ENCODE results near the gene TMEM170A.
"Not testable (repeated sequence)": the region's sequence is repeated elsewhere in the genome, so short reads cannot be mapped to it uniquely, and the experiment has no call there.

The TMEM170A gene

DNA sequence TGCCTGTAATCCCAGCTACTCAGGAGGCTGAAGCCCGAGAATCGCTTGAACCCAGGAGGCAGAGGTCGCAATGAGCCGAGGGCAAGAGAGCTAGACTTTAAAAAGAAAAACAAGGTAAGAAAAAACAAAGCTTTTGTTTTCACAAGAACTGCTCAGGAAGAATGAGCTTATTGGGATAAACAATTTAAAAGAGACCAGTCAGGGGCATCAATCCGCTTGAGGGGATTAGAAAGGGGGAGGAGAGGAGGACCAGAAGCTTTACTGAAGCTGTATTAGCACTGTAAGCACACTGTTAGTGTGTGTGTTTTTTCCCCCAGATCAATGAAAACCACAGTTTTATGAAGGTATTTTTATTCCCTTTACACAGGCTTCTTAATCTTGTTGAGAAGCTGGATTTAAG is 8.8 kb downstream of the TMEM170A start:
- DNase-seq (ENCODE audit: low read depth, low spot score): peak; percentile 16

DNA sequence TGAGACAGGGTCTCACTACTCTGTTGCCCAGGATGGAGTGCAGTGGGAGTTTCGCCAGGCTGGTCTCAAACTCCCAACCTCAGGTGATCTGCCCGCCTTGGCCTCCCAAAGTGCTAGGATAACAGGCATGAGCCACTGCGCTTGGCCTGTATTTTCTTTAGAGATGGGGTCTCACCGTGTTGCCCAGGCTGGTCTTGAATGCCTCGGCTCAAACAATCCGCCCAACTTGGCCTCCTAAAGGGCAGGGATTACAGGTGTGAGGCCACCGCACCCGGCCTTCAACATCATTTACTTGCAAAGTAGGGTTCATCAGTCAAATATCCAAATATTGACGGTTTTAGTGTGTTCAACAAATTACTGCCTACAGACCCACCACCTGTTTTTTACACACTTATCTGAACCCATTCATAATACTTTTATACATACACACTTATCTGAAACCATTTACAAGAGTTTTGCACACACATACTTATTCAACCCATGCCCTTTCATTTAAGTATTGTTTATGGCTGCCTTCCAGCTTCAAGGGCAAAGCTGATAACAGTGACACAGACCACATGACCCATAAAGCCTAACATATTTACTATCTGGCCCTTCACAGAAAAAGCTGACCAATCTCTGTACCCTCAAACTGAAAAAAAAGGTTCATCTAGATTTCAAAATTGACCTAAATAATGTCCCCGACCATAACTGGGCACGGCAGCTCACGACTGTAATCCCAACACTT is 11.9 kb downstream of the TMEM170A start:
- no peak for DNase-seq (ENCODE audit: low read depth, low spot score)

DNA sequence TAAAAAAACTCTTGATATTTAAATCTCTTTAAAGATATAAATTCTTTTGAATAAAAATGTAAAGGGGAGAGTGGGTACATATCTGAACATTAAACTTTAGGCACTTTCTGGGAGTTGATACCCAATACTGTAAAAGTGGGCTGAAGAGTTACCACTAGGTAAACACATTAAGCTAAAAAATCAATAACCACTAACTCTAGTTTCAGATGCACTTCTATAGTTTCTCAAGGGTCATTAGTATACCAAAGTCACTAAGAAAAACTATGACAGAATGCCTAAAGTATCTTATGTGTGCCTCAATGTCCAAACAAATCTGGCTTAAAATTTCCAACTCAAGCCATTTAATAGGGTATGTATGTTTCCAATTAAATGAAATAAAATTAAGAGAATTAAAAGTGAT is 18.1 kb downstream of the TMEM170A start:
- no peak for DNase-seq (ENCODE audit: low read depth, low spot score)

DNA sequence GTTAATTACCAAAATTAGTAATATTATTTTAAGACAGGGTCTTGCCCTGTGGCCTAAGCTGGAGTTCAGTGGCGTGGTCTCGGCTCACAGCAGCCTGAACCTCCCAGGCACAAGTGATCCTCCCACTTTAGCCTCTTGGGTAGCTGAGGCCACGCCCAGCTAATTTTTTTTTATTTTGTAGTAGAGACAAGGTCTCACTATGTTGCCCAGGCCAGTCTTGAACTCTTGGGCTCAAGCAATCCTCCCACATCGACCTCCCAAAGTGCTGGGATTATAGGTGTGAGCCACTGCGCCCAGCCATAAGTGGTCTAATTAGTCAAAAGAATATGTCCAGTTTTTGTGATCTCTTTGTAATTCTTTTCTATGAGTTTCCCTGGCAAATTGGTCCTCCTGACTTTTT is 19.2 kb downstream of the TMEM170A start:
- DNase-seq (ENCODE audit: low read depth, low spot score): no peak

DNA sequence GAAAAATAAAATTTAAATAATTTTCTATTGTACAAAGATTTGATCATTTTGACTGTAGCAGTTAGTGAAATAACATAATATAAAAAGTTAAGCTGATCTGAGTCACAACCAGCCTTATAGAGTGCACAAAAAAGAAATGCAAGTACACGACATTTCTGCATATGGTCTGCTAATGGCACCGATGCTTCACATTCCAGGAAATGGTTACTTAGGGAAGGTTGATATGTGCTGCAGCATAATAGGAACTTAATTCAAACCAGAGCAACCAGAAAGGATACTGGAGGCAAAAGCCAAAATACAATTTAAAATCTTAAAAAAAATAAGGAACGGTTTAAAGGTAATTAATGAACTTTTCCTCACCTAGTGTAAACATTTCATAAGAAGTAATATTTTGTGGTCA is 21.2 kb downstream of the TMEM170A start:
- DNase-seq (ENCODE audit: low read depth, low spot score): no peak

DNA sequence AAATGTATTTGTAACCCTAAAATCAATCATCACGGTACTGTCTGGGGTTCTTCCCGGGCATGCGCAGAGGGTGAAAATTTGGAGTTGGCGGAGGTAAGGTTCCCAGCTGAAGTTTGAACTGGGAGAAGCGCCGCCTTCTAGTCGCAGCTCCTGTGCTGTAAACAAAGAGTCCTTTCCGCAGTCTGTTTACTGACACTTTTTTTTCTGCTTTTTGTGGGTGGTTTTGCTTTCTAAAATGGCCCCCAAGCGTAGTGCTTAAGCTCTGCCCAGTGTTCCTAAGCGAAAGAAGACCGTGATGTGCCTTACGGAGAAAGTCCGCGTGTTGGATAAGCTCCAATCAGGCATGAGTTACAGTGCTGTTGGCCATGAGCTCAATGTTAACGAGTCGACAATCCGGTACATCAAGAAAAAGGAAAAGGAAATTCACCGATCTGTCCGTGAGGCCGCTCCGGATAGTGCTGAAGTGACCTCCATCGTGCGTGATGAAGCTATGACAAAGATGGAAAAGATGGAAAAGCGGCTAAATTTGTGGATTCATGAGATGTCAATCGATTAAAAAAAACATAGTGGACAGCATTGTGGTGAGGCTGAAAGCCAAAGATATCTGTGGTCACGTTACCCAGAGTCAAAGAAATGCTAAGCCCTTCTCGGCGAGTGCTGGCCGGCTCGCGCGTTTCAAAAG is 30.6 kb downstream of the TMEM170A start:
- DNase-seq (ENCODE audit: low read depth, low spot score): peak; percentile 91

DNA sequence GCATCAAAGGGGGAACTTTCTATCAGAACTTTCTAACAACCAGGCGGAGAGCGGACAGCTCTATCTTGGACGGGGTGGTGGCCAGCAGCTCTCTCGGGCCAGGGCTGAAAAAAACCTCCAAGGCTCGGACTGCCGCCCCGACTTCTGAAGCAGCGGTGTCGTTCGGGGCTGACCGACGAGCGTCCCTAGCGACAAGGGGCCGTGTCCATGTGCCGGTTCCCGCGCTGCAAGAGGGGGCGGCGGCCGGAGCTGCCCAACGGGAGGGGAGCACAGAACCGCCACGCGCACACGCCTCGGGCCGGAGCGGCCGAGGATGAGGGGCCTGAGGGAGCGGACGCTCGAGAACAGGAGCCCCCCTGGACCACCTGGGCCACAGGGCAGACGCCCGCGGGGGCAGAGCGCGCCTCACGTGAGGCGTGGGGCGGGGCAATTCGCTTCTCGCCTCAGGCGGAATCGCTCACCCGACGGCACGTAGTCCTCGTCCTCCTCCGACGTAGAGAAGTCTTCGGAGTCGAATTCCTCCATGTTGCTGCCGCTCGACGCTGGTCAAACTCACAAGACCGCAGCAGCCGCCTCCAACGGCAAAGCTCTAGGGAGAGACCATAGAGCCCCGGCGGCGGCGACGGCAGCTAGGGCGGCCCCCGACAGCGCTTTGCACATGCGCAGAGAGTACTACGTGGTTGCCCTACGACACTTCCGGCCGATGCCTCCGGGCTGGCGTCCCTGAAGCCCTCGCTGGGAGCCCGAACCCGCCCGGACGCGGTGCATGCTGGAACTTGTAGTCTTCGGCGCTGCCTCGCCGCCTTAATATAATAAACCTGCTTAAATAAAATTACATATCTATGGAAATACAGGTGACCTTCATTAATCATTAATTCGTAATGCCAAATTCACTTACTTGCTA is 31.4 kb downstream of the TMEM170A start, which contains the start of gene CFDP1:
TSS of gene CFDP1 (minus strand) at position 676 of the 904 bp plus-strand sequence. CDS start at position 525, 151 bp downstream.
- DNase-seq (ENCODE audit: low read depth, low spot score): peak; percentile 97

DNA sequence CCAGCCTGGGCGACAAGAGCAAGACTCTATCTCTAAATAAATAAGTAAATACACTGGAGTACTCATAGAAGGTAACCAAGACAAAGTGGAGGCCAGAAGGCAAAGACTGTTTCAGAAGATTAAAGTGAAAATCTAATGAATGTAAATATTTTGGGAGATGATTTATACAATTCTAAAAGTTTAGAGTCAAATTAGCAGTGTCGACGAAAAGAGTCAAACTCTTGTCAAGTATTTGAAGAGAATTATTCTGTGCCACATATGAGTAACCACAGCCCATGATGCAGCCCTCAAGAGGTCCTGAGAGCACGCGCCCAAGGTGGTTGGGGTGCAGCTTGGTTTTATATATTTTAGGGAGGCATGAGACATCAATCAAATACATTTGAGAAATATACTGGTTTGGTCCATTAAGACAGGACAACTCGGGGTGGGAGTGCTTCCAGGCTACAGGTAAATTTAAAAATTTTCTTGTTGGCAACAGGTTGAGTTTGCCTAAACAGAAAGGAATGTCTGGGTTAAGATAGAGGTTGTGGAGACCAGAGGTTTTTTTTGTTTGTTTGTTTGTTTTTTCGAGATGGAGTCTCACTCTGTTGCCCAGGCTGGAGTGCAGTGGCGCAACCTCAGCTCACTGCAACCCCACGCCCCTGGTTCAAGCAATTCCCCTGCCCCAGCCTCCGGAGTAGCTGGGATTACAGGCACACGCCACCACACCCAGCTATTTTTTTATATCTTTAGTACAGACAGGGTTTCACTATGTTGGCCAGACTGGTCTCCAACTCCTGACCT is 34.7 kb downstream of the TMEM170A start:
- no peak for DNase-seq (ENCODE audit: low read depth, low spot score)

DNA sequence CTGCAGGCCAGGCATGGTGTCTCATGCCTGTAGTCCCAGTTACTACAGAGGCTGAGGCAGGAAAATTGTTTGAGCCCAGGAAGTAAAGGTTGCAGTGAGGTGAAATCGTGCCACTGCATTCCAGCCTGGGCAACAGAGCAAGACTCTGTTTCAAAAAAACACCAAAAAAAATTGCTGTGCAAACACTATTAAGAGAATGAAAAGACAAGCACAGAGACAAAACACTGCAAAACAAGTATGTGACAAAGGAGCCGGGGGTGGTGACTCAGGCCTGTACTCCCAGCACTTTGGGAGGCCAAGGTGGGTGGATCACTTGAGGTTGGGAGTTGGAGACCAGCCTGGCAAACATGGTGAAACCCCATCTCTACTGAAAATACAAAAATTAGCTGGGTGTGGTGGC is 38.0 kb downstream of the TMEM170A start:
- not testable (repeated sequence) for DNase-seq (ENCODE audit: low read depth, low spot score)

DNA sequence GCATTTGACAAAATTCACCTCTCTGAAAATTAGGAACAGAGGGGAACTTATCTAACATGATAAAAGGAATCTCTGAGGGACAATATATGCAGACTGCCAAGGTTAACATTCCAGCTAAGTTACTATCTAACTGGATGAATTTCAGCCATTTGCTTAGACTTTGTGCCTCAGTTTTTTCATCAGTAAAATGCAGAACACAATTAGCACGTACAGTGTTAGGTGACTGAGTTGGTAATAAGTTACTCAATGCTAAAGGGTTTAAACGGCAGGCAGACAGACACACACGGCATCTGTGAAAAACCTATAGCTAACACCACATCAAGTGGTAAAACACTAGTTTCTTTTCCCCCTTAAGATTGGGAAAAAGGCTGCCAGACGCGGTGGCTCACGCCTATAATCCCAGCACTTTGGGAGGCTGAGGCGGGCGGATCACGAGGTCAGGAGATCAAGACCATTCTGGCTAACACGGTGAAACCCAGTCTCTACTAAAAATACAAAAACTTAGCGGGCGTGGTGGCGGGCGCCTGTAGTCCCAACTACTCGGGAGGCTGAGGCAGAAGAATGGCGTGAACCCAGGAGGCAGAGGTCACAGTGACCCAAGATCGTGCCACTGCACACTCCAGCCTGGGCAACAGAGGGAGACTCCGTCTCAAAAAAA is 40.3 kb downstream of the TMEM170A start:
- DNase-seq (ENCODE audit: low read depth, low spot score): not testable (repeated sequence)

DNA sequence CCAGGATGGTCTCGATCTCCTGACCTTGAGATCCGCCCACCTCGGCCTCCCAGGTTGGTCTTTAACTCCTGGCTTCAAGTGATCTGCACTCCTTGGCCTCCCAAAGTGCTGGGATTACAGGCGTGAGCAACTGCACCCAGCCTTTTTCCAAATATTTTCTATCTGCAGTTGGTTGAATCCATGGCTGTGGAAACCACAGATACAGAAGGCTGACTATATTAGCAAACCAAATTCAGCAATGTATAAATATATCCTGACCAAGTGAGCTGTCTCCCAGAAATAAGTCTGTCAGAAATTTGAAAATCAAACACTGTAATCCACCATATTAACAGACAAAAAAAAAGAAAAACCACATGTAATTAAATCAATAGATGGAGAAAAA is 40.8 kb downstream of the TMEM170A start:
- no peak for DNase-seq (ENCODE audit: low read depth, low spot score)

DNA sequence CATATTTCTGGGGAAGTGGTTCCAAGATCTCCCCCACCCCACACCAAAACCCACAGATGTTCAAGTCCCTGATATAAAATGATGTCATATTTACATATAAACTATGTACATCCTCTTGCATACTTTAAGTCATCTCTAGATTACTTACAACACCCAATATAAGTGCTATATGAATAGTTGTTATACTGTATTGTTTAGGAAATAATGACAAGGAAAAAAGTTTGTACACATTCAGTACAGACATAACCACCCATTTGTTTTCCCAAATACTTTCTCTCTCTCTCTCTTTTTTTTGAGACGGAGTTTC is 42.7 kb downstream of the TMEM170A start:
- DNase-seq (ENCODE audit: low read depth, low spot score): no peak

DNA sequence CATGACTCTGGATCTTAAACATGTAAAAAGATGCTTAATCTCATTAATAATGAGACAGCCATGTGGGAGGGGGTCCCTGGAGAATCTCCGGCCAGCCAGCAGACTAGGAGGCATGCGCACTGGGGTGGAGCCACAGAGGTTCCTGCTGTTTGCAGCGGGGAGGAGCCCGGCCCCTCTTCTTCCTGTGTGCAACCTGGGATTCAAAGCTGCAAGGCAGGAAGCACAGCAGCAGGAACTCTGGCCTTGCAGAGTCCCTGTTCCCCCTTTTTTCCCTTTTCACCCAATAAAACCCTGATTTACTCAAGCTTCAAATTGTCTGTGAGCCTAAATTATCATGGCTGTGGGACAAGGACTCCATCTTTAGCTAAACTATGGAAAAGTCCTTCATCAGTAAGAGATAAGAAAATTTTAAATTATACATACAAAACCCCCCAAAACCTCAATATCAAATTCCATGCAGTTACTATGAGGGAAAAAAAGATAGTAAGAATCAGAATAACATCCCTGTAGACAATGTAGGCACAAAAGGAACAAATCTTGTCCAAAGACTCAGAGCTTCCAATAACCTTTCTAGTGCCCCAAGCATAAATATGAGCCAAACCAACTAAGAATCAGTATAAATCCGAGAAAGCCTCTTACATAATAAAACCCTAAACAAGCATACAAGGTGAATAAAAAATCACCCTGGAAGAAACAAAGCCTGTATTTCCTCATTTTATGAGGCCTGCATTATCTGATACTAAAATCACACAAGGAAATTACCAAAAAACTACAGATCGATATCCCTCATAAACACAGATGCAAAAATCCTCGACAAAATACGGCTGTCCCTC is 43.3 kb downstream of the TMEM170A start:
- peak; percentile 81 for DNase-seq (ENCODE audit: low read depth, low spot score)

DNA sequence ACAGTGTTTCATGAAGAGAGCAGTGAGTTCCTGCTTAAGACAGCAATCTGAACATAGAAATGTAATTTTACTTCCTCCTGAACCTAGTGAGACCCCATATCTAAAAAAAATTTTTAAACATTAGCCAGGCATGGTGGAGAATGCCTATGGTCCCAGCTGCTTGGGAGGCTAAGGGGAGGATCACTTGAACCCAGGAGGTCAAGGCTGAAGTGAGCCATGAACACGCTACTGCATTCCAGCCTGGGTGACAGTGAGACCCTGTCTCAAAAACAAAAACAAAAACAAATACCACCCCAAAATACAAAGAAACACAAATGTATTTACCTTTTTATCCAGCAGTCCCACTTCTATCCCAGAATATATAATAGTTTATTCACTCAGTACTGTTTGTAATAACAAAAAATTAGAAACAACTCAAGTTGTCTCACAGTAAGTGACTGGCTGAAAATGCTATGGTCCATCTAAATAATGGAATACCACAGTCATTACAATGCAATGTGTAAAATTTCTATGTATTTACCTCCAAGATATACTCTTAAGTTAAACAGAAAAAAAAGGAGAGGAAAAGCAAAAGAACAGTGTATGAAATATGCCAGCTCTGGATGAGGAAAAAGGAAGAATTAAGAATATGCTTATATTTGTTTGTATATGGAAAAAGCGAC is 47.5 kb downstream of the TMEM170A start:
- DNase-seq (ENCODE audit: low read depth, low spot score): no peak

DNA sequence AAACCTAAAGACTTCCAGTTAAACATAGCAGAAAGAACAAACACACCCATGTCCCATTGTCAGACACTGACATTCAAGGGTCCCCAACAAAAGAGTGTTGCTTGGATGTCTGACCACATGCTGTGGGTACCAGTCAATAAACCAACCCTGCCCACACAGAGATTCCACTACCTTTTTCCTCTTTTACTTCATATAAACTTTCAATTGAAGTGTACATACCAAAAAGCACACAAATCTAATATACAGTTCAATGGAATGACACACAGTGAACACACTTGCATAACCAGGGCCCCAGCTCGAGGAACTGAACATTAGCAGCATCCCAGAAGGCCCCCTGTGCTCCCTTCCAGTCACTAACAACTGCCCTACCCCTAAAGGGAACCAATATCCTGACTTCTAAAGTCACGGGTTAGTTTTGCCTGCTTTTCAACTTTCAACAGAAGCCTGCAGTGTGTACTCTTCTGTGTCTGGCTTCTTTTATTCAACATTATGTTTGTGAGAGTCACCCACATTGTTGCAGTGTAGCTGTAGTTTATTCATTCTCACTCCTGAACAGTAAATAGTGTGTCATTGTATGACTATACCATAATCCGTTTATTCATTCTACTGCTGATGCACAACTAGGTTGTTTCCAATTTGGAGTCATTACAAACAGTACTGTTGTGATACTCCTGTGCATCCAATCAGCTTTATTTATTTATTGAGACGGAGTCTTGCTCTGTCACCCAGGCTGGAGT is 49.2 kb downstream of the TMEM170A start:
- no peak for DNase-seq (ENCODE audit: low read depth, low spot score)

DNA sequence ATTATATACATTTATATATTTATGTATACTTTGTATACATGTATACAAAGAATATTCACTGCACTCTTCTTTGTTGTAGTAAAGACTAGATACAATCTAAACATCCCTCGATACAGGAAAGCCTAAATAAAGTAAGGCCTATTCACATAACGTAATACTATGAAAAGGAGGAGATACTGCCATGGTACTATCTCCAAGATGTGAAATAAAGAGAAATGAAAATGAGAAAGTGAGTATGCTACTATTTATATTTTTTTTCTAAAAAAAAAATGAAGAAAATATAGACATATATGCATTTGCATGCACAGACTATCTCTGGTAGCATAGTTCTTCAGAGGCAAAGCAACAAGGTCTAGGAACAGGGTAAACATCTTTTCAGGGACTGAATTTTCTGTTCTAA is 50.5 kb downstream of the TMEM170A start:
- no peak for DNase-seq (ENCODE audit: low read depth, low spot score)

DNA sequence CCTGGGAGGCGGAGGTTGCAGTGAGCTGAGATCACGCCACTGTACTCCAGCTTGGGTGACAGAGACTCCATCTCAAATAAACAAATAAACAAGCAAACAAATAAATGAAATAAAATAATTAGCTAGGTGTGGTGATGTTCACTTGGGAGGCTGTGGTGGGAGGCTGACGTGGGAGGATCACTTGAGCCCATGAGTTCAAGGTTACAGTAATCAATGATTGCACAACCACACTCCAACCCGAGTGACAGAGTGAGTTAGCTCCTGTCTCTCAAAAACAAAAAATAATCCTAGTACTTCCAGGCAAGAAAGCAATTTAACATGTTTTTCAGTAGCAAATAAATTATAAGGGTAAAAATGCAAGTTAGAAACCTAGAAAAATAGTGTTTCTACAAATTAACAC is 57.5 kb downstream of the TMEM170A start:
- DNase-seq (ENCODE audit: low read depth, low spot score): no peak

DNA sequence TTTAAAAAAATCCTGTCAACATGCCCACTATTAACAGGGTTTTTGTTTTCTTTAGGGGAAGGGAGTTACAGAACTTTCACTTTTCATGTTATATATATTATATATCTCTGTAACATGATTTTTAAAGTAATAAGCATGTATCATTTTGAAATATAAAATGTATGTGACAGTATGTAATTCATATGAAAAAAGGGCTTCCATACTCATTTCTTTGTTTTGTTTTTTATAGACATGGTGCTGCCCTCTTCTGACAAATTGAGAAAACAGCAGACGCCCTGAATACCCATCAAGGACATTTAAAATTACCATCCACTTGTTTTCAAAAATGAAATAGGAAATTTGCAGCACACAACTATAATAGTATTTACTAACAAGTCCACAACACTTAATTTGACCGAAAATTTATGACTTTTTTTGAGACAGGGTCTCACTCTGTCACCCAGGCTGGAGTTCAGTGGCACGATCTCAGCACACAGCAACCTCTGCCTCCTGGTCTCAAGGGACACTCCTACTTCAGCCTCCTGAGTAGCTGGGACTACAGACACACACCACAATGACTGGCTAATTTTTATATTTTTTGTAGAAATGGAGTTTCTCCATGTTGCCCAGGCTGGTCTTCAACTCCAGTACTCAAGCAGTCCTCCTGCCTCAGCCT is 61.5 kb downstream of the TMEM170A start:
- peak; percentile 8 for DNase-seq (ENCODE audit: low read depth, low spot score)
